GM23338 (cell line): ENCODE data around the gene MARCHF10.

ENCODE experiments used
- CREB1 ChIP-seq: fragments of 250-450 bp; sonication (Bioruptor Pico); IDR thresholded peaks from 2 replicates; pipeline ENCODE4 v1.5.0; 2020; ENCODE audit warnings: low read depth, mild to moderate bottlenecking, moderate library complexity
- EZH2 ChIP-seq: fragments of 200-600 bp; sonication (generic); IDR thresholded peaks from one replicate; pipeline ENCODE4 v1.8.0; 2017; ENCODE audit warnings: antibody characterized with exemption, mild to moderate bottlenecking, low read depth; ENCODE audit not compliant: unreplicated experiment
- EZH2phosphoT487 ChIP-seq: fragments of 200-600 bp; sonication (generic); IDR thresholded peaks from one replicate; pipeline ENCODE4 v1.8.1; 2018; ENCODE audit warnings: antibody characterized with exemption; ENCODE audit not compliant: unreplicated experiment
- JUNB ChIP-seq: IDR thresholded peaks from one replicate; pipeline ENCODE4 v1.6.1; 2016; ENCODE audit warnings: antibody characterized with exemption; ENCODE audit not compliant: unreplicated experiment
- NANOG ChIP-seq: IDR thresholded peaks from 2 replicates; pipeline ENCODE4 v1.6.1; 2016; ENCODE audit warnings: antibody characterized with exemption, borderline replicate concordance
- POLR2AphosphoS5 ChIP-seq: IDR thresholded peaks from 2 replicates; pipeline ENCODE4 v1.6.1; 2016; ENCODE audit warnings: antibody characterized with exemption, low read depth
- TF ChIP-seq, protein P1 (sequence below), 2 experiments: fragments of 200-600 bp in 1 of 2; sonication (generic) in 1 of 2; conservative IDR thresholded peaks; 2 replicates each; pipeline versions ENCODE4 v1.5.1 to v1.6.1; 2016 to 2017; ENCODE audit warnings: antibody characterized with exemption in 2 of 2, low read depth in 2 of 2, mild to moderate bottlenecking in 2 of 2, moderate library complexity in 1 of 2
- TF ChIP-seq, protein P2 (sequence below): IDR thresholded peaks from one replicate; pipeline ENCODE4 v1.6.1; 2018; ENCODE audit warnings: antibody characterized with exemption; ENCODE audit not compliant: unreplicated experiment

DNA sequence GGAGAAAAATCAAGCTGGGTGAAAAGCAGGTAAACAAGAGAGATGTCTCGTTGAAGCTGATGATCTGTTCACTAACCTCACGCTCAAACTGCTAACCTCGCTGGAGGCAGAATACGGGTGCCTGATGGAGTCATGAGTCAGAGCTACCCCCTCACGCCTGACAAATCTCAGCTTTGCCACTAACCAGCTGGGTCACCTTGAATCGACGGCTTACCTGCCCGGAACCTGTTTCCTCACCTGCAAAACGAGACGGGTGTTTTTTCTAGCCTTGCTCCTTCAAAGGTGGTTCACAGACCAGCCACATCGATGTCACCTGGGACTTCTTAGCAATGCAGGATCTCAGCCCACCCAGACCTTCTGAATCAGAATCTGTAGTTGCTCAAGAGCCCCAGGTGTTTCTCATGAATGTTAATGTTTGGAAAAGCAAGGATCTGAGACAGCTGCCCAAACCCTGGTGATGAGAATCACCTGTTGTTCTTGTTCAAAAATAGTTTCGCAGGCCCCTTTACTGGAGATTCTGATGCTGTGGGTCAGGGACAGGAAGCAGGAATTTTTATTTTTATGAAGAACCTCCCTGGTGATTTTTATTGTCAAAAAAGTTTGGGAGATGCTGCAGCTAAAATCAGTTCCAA, 56.9 kb downstream of the MARCHF10 start:
- TF ChIP-seq, protein P1, sequence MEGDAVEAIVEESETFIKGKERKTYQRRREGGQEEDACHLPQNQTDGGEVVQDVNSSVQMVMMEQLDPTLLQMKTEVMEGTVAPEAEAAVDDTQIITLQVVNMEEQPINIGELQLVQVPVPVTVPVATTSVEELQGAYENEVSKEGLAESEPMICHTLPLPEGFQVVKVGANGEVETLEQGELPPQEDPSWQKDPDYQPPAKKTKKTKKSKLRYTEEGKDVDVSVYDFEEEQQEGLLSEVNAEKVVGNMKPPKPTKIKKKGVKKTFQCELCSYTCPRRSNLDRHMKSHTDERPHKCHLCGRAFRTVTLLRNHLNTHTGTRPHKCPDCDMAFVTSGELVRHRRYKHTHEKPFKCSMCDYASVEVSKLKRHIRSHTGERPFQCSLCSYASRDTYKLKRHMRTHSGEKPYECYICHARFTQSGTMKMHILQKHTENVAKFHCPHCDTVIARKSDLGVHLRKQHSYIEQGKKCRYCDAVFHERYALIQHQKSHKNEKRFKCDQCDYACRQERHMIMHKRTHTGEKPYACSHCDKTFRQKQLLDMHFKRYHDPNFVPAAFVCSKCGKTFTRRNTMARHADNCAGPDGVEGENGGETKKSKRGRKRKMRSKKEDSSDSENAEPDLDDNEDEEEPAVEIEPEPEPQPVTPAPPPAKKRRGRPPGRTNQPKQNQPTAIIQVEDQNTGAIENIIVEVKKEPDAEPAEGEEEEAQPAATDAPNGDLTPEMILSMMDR (conservative IDR thresholded peaks at IDR 0.05; ENCODE audit: low read depth in 2 of 2): no peak
- TF ChIP-seq EZH2 (no peak), POLR2AphosphoS5 (no peak), CREB1 (CRISPR knock-in tag) (no peak), JUNB (no peak), EZH2phosphoT487 (no peak), NANOG (no peak)
- TF ChIP-seq, protein P2, sequence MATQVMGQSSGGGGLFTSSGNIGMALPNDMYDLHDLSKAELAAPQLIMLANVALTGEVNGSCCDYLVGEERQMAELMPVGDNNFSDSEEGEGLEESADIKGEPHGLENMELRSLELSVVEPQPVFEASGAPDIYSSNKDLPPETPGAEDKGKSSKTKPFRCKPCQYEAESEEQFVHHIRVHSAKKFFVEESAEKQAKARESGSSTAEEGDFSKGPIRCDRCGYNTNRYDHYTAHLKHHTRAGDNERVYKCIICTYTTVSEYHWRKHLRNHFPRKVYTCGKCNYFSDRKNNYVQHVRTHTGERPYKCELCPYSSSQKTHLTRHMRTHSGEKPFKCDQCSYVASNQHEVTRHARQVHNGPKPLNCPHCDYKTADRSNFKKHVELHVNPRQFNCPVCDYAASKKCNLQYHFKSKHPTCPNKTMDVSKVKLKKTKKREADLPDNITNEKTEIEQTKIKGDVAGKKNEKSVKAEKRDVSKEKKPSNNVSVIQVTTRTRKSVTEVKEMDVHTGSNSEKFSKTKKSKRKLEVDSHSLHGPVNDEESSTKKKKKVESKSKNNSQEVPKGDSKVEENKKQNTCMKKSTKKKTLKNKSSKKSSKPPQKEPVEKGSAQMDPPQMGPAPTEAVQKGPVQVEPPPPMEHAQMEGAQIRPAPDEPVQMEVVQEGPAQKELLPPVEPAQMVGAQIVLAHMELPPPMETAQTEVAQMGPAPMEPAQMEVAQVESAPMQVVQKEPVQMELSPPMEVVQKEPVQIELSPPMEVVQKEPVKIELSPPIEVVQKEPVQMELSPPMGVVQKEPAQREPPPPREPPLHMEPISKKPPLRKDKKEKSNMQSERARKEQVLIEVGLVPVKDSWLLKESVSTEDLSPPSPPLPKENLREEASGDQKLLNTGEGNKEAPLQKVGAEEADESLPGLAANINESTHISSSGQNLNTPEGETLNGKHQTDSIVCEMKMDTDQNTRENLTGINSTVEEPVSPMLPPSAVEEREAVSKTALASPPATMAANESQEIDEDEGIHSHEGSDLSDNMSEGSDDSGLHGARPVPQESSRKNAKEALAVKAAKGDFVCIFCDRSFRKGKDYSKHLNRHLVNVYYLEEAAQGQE: no peak
